AG04450 (cell line): ENCODE data around the gene GAPDHS. TPM values are rescaled to one million over a fixed set of nuclear protein-coding genes. Genes with fewer than 3 reads are reported as not detected.

Experiments
- CTCF ChIA-PET: fragments of 300-600, 350-600 bp; formaldehyde crosslinking; extraction: SDS; loops from one replicate; lab custom pipeline; 2022; ENCODE audit warnings: antibody characterized with exemption, inconsistent platforms; lab: Charles Lee
- POLR2A ChIA-PET: fragments of 350-600 bp; formaldehyde crosslinking; extraction: SDS; loops from one replicate; lab custom pipeline; 2021; ENCODE audit warnings: antibody characterized with exemption, inconsistent platforms; lab: Yijun Ruan, JAX
- DNase-seq: peaks from one replicate; pipeline ENCODE4 v3.0.0-alpha.2; 2011; ENCODE audit warnings: low read depth, low spot score
- H3K27ac ChIP-seq: one replicate; pipeline ENCODE4 v1.5.1; 2012; ENCODE audit warnings: low read depth, low read length, control low read depth
- H3K27me3 ChIP-seq: one replicate; pipeline ENCODE4 v1.6.0; 2012; ENCODE audit warnings: low read length; ENCODE audit not compliant: control insufficient read depth, insufficient read depth
- H3K4me3 ChIP-seq: 2 replicates; pipeline ENCODE4 v1.5.1; 2011; ENCODE audit warnings: mild to moderate bottlenecking, low read depth, low read length, control low read depth
- H3K9me3 ChIP-seq: 2 replicates; pipeline ENCODE4 v1.5.1; 2012; ENCODE audit warnings: low read length; ENCODE audit not compliant: control insufficient read depth, insufficient read depth
- polyA plus RNA-seq: library from polyadenylated mRNA; depleted of rRNA; stranded (reverse); fragments of >200 nt; gene quantifications from 2 replicates; pipeline ENCODE4 v1.2.3, GENCODE V29; 2011
- TF ChIP-seq, protein P1 (sequence below): IDR thresholded peaks from 2 replicates; pipeline ENCODE4 v1.5.1; 2011; ENCODE audit warnings: low read depth, low read length, control low read depth, inconsistent platforms

The GAPDHS gene
- polyA plus RNA-seq, 1 experiment, result not detected

DNA sequence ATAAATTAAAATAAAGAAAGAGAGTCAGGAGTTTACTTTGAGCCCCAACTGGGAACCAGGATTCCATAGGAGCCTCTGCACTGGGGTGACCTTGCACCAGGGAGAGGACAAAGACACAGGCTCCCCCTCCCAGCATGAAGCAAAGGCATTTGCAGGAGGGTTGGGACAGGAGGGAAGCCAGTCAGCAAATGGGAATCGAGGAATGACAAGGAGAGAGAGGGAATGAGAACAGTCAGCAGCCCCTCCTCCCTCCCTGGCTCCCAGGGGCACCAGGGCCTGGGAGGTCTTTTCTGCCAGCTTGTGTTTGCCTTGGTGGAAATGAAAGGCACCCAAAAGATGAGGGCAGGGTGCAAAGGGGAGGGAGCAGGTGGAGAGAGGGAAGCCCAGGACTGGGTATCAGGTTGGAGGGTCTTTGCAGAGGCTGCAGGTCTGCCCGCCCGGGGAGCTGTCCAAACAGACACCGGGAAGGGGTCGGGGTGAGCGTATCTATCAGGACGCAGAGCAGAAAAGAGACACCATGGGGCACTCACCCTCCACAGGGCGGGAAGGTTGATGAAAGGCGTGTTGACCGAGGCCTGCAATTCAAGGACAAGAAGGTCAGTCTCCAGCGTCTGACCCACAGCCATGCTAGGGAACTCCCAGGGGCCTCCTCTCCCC lies 8.9 kb upstream of the GAPDHS start:
- no peak for DNase-seq
- CTCF ChIA-PET, result no interaction called here

DNA sequence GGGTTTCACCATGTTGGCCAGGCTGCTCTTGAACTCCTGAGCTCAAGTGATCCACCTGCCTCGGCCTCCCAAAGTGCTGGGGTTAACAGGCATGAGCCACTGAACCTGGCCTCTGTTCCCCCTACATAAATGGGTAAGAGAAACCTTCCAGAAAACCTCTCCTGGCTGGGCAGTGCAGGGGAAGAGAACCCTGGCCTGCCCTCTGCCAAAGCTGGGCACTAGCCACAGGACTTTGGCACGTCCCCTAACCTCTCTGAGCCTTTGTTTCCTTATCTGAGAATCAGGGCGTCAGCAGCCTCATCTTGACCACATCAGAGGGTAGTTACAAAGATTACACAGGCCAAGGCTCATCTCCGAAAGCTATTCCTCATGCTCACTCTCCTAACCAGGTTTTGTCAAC lies 7.4 kb upstream of the GAPDHS start:
- POLR2A ChIA-PET, result no interaction called here
- Histone ChIP-seq H3K27me3 (peaks cover 2% of the 10 kb centered on the region), H3K9me3 (no peaks in the 10 kb centered on the region), H3K27ac (no peak overlapping the region), H3K4me3 (no peak overlapping the region)
- CTCF ChIA-PET, result no interaction called here
- TF ChIP-seq, protein P1, sequence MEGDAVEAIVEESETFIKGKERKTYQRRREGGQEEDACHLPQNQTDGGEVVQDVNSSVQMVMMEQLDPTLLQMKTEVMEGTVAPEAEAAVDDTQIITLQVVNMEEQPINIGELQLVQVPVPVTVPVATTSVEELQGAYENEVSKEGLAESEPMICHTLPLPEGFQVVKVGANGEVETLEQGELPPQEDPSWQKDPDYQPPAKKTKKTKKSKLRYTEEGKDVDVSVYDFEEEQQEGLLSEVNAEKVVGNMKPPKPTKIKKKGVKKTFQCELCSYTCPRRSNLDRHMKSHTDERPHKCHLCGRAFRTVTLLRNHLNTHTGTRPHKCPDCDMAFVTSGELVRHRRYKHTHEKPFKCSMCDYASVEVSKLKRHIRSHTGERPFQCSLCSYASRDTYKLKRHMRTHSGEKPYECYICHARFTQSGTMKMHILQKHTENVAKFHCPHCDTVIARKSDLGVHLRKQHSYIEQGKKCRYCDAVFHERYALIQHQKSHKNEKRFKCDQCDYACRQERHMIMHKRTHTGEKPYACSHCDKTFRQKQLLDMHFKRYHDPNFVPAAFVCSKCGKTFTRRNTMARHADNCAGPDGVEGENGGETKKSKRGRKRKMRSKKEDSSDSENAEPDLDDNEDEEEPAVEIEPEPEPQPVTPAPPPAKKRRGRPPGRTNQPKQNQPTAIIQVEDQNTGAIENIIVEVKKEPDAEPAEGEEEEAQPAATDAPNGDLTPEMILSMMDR, result no peak
- DNase-seq, result no peak

More for the DNA sequence above, 8.9 kb upstream of the GAPDHS start:
- POLR2A ChIA-PET, result no interaction called here
- TF ChIP-seq, protein P1, result no peak
- Histone ChIP-seq H3K27me3 (peaks cover 2% of the 10 kb centered on the region), H3K9me3 (no peaks in the 10 kb centered on the region), H3K27ac (no peak overlapping the region), H3K4me3 (no peak overlapping the region)

DNA sequence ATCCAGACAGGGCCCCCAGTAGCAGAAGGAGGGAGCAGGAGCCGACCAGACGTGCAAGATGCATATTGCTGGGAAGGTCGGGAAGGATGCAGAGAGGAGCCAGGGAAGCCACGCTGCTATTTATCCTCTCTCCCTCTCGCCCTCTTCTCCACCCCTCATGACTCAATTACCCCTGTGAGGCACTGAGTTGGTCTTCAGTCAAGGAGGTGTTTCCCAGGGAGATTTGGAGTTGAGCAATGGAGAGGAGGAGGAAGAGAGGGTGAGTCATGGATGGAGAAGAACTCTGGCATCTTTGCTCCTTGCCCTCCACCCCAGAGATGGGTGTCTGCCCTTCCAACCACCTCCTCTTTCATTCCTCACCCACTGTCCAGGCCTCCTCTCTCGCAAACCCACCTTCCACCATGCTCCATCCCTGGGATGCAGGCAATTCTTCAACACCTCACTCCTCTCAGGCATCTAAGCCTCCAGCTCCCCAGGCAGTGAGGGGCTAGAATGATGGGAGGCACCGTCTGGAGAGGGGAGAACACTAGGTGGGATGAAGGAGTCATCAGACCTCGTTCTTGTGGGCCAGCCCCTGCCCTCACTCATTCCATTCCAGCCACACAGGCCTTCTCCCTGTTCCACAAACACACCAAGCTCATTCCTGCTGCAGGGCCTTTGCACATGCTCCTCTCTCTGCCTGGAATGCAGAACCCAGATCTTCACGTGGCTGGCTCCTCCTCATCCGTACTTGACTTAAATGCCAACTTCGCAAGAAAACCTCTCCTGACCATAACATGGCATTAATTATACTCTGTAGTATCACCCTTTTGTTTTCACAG lies 4.8 kb upstream of the GAPDHS start, which contains the start of gene SBSN:
TSS of gene SBSN (minus strand) at position 94 of the 821 bp plus-strand sequence. CDS start at position 64, 30 bp downstream.
- no peak within 1 kb of the TSS for H3K4me3 ChIP-seq
- TF ChIP-seq, protein P1, result no peak
- H3K27me3 ChIP-seq, result peaks cover 9% of the 10 kb centered on the region
- POLR2A ChIA-PET, result no interaction called here
- H3K9me3 ChIP-seq, result peaks cover 4% of the 10 kb centered on the region; the same call in 1 of the 2 replicates
- CTCF ChIA-PET, result interaction anchor here (1.0 kb wide), 1 partner anchor 18 kb away, joined by 3 read pairs; no protein-coding TSS in a partner anchor
- H3K27ac ChIP-seq, result no peak within 1 kb of the TSS
- DNase-seq, result no peak

DNA sequence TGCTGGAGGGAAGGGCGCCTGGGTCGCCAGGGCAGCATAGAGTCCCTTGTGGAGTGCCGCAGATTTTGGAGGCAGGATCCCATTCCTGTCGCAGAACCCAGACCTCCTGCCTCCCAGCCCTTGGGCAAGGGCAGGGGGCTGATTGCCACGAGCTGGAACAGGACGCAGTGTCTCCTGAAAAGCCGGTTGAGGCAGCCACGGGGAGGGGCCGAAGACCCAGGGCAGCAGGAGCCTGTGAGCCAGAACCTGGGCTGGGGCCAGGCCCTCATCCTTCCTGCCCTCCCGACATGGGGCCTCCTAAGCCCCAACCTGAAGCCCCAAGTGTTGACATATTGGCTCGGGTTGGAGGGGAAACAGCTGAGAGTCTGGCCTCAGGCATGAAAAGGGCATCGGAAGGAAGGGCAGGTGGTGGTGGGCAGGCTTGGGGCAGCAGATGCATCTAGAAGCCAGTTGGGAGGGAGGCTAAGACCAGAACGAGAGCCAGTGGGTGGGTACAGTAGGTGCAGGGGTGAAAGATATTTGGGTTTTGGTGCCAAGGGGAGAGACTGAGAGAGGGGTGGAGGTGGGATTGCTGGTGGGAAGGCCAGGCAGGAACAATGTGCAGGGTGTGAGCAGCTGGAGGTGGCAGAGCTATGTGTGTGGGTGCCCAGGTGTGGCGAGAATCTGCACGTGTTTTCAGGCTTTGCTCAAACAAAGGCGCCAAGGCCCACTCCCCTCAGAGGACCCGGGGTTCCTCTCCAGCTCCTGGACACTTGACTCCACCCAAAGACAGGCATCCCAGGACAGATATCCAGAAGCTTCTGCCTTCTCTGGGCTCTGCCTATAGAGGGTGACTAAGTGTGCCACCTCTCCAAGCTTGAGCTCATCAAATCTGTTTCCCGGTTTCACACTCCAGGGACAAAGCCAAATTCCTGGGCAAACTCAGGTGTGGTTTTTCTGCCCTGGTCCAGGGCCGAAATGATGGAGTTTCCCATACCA lies 3.7 kb upstream of the GAPDHS start:
- TF ChIP-seq, protein P1, result no peak
- H3K9me3 ChIP-seq, result peaks cover 6% of the 10 kb centered on the region; the same call in 1 of the 2 replicates
- no peak overlapping the region for H3K4me3 ChIP-seq
- CTCF ChIA-PET, result interaction anchor here (1.0 kb wide), 2 partner anchors 19 kb away, joined by 3 to 4 read pairs; no protein-coding TSS in a partner anchor
- H3K27ac ChIP-seq, result no peak overlapping the region
- DNase-seq, result no peak
- POLR2A ChIA-PET, result no interaction called here
- H3K27me3 ChIP-seq, result peaks cover 7% of the 10 kb centered on the region
